HUDEP-2 (cell line): ENCODE results near the gene BCL11A.

Experiments
- DNase-seq, 76 experiments: peaks; one replicate each; lab custom pipeline; 2025; ENCODE audit not compliant: unreplicated experiment in 76 of 76; lab: John Stamatoyannopoulos, UW

Gene BCL11A

DNA sequence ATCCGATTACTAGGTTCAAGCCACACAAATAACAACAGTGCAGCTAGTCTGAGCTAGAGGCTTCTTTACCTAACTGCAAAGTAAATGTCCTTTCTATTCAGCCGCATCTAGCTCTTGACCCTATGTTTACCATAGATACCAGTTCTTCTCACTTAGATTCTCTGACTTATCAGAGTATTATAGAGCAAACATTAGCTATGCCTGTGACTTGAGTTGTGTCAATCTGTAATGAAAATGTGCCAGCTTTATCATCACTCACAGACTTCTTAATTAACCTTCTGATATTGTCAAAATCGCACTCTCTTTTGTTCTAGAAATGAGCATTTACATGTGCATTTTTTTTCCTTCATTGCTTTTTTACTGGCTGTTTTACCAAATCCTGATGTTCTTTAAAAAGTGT is 79.9 kb downstream of the BCL11A start:
- DNase-seq = no peak

DNA sequence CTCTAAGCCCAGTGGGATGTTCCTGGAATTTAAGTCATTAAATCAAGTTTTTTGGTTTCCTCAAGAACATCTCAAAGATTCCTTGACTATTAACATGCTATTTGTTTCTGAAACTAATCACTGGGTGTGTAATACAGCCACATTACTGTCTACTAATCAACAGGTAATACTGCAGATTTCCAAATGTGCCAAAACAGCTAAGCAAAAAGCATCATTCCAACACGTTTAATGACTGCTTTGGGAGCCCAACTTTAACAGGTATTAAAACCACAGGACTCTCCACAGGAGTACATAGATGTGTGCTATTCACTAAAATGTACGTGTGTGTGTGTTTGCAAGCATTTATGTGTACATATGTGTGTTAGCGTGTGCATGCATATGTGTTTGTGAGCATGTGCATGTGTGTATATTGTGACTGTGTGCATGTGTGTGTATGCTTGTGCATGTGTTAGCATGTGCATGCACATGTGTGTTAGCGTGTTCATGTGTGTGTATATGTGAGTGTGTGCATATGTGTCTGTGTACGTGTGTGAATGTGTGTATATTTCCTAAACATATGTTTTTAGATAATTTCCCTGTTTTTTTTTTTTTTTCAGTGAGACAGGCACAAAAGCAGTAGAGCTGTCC is 80.7 kb downstream of the BCL11A start:
- DNase-seq = no peak

DNA sequence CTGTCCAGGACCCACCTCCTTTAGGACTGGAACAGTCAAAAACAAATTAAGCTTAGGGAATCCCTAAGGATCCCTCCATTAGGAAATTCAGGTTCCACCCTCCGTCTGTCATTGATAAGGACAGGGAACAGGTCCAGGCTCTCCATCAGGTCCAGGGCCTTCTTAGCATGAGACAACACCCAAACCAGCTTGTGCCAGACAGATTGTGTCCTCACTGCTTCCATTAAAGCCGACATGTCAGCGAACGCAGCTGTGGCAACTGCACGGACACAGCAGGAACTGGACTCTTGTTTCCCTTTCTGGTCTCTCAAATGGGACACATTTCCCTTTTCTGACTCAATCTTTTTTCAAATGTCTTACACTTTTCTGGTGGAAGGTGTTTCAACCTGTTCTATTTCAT is 81.4 kb downstream of the BCL11A start:
- DNase-seq = no peak

DNA sequence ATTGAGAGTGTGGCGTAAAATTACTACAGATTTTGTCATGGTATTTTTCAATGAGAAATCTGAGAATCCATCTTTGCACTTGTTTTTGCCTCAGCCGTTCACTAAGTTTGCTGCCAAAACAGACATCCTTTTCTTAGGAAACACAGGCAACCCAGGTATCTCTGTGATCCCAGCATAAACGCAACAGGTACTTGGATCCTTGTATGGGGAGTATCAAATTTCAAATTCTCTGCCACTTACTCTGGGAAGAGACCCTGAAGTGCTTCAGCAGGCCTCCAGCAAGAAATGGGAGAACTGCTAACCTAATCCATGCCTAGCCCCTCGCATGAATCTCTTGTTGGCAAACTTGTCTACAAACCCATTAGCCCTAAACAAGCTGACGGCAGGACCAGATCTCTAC is 83.1 kb downstream of the BCL11A start:
- DNase-seq = no peak

DNA sequence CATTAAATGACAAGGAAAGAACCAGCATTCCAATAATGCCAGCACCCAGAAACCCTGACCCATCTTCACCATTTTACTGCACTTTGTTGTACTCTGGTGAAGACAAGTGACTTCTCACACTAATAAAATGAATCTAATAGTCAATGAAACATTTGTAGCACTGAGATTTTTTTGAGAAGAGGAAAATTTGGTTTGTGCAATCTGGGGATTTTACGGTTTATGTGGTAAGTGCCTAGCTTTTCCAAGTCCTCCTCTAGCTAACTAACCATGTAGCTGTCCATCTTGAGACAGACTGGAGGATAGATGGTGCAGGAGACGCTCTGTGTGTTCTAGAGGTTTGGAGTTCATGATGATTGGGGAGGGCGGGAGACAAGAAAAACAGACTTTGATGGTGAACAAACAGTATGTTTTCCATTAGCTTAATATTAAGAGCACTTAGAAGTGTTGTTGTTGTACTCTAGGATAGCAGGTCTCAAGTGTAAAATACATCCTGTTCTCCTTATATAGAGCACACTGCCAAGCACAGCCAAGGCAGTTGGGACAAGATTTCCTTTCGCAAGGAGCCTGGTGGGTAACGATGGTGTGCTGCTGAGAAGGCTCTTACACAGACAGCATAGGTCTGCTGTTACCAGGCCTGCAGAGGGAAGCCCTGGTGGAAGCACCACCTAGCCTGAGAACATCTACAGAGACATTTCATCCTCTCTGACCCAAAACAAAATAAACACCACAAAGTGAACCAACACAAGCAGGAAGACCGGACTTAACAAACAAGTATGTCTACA is 83.7 kb downstream of the BCL11A start:
- DNase-seq = no peak

DNA sequence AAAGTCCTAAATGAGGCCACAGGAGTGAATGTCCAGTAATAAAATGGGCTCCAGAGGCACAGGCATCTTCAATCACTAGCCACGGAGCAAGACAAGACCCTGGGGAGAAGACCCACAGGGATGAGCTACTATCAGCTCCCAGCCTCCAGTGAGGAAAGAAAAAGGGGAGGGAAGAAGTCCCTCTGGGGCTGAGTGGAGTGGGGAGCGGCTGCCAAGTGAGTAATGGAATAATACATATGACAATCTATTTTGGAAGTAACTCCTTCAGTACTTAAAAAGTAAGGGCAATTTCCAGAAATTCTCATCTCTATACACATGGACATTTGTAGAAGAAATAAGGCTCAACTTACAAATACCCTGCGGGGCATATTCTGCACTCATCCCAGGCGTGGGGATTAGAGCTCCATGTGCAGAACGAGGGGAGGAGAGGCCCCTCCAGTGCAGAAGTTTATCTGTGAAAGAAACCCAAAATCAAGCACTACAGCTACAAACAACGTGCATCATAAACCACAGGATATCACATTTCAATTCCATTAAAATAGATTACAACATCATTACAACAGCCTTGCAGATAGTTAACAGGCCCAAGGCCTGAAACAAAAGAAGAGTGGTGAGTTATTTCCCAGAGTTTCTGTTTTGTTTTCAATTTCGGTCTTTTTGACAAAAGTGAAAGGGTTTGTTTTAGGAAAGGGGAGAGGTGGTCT is 84.9 kb downstream of the BCL11A start:
- DNase-seq = no peak

DNA sequence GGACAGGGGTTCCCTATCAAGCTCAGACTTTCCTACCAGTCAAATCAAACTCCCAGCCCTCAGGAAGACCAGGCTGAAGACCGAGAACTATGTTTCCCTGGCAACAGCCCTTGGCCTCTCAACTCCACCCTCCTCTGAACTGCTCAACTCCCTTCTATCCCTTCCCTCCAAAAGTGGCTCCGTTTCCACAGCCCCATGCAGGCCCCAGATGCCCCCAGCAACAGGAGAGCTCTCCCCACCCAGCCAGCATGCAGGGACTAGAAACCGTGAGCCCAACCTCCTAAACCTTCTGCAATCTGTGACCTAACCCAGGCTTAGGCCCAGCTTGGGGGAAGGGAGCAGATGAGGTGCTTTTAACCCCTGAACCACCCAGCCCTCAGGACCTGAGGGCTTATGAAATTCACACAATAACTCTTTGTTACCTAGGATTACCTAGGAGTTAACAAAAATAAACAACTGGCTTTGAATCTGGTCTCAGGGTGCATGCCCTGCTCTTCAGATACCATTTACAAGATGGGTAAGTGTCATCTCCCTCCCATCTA is 87.2 kb downstream of the BCL11A start:
- no peak for DNase-seq

DNA sequence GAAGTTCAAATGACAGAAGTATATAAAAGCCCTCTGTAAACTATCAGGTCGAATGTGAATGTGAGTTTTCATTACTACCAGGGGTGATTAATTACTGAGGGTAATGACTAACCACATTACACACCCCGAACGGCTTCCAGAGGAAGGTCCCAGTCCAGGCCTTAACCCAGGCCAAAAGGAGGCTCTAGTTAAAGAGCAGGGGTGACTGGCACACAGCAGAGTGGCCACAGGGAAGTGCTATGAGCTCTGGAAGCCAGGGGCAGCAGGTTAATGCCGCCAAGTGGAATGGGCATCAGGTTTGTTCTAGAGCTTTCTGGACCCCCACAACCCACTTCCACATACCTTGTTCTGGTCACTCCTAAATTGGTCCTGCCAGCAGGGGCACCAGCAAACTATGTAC is 87.7 kb downstream of the BCL11A start:
- no peak for DNase-seq

DNA sequence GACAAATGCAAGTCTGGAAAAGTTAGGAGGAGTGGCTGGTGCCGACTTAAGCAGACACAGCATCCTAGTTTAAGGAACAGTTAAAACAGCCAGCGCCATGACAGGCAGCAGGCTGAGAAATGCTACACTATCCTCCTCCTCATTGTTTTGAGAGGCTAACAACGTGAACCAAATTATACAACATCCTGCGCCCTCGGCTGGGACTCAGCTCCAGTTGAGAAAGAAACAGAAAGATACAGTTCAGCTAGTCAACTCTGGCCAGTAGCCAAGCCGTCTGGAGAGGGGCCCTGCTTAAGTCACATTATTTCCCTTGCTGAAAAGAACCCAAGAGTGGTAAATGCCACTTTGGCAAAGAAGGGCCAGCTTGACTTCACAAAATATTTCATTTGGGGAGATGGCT is 90.2 kb downstream of the BCL11A start:
- DNase-seq = peak in 1 of 76 experiments; percentile 6

DNA sequence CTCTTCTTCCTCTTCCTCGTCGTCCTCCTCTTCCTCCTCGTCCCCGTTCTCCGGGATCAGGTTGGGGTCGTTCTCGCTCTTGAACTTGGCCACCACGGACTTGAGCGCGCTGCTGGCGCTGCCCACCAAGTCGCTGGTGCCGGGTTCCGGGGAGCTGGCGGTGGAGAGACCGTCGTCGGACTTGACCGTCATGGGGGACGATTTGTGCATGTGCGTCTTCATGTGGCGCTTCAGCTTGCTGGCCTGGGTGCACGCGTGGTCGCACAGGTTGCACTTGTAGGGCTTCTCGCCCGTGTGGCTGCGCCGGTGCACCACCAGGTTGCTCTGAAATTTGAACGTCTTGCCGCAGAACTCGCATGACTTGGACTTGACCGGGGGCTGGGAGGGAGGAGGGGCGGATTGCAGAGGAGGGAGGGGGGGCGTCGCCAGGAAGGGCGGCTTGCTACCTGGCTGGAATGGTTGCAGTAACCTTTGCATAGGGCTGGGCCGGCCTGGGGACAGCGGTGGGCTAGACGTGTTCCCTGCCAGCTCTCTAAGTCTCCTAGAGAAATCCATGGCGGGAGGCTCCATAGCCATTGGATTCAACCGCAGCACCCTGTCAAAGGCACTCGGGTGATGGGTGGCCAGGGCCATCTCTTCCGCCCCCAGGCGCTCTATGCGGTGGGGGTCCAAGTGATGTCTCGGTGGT is 91.9 kb downstream of the BCL11A start:
- no peak for DNase-seq

DNA sequence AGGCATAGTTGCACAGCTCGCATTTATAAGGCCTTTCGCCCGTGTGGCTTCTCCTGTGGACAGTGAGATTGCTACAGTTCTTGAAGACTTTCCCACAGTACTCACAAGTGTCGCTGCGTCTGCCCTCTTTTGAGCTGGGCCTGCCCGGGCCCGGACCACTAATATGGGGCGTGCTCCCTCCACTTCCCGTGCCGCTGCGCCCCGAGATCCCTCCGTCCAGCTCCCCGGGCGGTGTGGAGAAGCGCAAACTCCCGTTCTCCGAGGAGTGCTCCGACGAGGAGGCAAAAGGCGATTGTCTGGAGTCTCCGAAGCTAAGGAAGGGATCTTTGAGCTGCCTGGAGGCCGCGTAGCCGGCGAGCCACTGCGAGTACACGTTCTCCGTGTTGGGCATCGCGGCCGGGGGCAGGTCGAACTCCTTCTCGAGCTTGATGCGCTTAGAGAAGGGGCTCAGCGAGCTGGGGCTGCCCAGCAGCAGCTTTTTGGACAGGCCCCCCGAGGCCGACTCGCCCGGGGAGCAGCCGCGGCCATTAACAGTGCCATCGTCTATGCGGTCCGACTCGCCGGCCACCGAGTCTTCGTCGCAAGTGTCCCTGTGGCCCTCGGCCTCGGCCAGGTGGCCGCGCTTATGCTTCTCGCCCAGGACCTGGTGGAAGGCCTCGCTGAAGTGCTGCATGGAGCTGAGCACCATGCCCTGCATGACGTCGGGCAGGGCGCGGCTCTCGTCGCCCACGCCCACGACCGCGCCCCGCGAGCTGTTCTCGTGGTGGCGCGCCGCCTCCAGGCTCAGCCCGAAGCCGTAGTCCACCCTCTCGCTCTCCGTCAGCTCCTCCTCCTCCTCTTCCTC is 92.7 kb downstream of the BCL11A start:
- DNase-seq = no peak

DNA sequence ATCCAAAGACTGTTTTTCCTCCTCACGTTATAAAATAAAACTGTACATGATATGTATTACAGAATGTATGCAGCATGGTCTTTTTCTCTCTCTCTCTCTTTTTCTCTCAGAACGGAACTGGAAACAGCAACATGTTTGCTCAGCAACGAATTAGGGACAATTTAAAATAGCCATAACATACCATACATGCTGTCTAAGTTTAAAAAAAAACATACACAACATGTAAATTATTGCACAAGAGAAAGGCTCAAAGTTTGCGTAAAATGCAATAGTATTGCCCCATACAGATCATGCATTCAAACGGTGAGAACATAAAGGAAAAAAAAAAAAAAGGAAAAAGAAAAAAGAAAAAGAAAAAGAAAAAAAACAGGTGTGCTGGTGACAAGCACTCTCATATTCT is 93.6 kb downstream of the BCL11A start:
- no peak for DNase-seq

DNA sequence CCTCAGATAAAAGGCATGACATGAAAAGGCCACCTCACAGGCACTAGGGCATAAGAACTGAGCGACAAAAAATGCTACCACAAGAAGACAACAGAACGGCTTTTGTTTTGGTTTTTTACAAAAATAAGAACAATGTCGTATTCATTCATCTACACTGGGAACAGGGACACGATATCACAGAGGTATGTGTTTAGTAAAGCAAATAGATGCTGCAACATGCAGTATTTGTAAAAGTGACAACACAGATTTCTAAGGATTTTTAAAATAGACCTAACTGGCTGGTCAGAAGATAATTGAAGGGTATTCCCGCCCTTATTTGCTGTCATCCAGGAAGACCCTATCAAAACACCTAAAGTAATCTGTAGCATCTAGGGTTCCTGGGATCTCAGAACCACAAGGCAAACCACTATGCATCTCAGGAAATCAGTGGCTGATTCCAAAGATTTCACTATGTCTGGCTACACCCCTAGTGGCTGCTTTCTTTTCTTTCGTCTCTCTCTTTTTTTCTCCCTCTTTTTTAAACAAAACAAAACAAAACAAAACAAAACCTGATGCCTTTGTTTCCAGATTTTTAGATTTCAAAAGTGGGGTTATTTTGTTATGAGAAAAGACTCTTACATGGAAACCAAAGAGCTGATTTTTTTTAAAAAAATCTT is 97.2 kb downstream of the BCL11A start:
- no peak for DNase-seq

DNA sequence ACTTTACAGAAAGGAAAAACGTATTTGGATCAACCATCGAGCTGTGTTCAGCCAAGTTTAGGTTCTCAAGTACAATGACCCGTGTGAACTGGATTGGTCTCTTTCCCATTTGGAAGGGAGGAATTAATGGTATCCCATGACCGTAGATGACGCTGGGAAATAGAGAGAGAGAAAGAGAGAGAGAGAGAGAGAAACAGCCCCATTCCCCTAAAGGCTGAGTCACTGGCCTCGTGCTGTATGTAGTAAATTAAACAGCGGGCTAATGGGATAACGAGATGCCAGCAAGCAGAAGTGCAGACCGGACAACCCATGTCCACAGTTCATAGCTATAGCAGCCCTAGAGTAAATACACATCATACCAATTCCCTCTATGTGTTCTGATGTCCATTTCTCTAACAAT is 99.6 kb downstream of the BCL11A start:
- no peak for DNase-seq

DNA sequence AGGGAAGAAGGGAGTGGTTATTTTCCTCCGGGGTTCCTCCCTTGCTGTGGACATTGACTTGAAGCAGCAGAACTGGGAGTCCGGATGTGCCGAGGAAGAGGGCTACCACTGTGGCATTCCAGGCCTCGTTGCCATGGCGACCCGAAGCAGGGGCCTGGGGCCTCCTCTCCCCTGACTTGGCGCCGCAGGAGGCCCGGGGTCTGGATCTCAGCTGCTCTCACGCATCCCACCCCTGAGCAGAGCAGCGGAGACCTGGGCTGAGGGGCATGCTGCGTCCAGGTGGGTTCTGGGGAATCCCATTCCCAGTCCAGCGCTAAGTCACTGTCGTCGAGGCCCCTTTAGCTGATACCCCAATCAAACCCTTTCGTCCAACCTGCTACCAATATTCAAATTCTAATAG is 100.2 kb downstream of the BCL11A start:
- no peak for DNase-seq

DNA sequence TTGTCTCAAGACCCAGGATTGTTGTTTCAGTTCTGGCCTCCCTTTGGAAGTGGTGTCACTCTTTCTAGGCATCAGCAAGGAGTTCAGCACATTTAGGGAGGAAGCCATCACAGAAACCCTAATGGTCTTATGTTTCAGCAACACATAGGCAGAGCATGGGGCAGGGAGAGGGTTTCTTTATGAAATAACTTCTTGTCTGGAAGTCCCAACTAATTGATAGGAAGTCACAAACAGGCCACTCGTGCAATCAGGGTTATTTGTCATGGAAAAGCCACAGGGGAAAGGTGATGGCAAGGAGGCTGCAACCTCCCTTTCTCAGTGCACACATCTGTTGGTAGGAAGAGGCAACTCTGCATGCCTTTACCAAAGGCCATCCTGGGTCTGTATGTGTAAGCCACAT is 103.0 kb downstream of the BCL11A start:
- no peak for DNase-seq

DNA sequence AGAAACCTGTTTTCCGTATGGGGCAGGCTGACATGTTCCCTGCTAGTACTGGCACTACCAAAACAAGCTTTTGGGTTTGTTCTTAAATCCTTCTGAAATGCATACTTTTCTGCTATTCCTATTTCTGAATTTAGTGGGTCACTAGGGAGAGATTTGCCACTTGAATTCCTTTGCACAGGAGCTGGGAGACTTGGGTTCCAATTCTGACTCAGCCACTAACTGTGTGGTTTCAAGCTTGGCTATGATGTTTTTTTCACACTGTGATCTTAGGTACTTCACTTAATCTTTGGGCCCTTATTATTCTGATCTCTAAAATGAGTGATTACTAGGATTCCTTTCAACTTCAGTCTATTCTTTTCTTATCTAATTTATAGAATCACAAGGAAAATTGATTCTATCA is 105.5 kb downstream of the BCL11A start:
- DNase-seq = no peak

DNA sequence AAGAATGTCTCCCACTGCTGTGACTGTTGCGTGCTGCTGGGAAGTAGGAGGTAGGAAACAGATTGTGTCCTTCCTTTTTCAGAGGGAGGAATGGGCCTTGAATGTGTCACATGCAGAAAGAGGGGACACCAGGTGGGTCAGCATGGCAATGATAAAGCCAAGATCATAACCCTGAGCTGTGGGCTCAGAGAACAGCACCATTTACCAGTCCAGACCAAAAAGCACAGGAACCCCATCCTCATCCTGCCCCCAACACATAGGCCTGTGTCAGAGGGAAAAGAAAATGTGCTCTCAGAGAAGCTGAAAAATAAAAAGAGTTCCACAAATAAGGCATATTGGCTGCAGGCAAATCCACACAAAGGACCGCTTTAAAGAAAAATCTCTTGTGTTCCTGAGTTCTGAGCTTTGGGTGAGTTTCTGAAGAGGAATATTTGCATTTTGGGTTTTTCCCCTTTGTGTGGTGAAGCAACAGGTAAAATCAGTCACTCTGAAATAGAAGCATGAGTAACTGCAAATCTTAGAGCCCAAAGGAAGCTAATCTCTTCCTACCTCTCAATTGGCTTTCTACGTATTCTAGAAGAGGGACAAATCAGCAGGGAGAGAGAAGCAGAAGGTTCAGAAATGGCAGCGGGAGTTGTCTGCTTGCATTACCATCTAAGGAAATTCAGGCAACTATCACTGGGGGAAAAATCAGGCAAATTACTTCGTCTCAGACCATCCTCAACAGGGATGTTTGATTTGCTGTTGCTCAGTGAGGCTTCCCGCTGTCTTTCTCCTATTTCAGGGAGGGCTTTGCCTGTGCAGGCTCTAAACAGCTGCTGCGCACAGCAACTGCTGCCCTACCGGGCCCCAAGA is 106.8 kb downstream of the BCL11A start:
- DNase-seq = no peak

DNA sequence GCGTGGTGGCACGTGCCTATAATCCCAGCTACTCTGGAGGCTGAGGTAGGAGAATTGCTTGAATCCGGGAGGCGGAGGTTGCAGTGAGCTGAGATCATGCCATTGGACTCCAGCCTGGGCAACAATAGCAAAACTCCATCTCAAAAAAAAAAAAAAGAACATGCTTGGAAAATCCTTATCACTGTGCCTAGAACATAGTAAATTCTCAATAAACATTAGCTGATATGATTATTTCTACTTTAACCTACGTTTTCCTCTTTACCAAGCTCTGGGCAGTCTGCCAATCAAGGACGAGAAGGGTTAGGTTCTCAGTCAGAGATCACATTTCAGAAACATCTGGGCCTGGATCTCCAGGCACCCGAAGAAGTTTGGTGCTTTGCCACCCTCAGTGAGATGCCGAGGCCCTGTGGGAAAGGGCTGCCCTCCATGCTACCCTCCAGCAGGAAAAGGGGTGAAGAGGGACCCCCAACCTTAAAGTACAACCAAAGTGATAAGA is 107.7 kb downstream of the BCL11A start:
- DNase-seq = peak in 1 of 76 experiments; percentile 0
